GM12875 (cell line): Measurements from ENCODE around the gene SGCG.

Experiments used
- H3K4me3 ChIP-seq: one replicate; pipeline ENCODE4 v1.5.1; 2011; ENCODE audit warnings: low read depth, low read length, control low read depth
- TF ChIP-seq, protein P1 (sequence below): IDR thresholded peaks from 2 replicates; pipeline ENCODE4 v1.5.1; 2011; ENCODE audit warnings: low read depth, mild to moderate bottlenecking, control low read depth, inconsistent platforms, low read length, moderate library complexity, borderline replicate concordance; ENCODE audit not compliant: insufficient read depth

Gene SGCG

DNA sequence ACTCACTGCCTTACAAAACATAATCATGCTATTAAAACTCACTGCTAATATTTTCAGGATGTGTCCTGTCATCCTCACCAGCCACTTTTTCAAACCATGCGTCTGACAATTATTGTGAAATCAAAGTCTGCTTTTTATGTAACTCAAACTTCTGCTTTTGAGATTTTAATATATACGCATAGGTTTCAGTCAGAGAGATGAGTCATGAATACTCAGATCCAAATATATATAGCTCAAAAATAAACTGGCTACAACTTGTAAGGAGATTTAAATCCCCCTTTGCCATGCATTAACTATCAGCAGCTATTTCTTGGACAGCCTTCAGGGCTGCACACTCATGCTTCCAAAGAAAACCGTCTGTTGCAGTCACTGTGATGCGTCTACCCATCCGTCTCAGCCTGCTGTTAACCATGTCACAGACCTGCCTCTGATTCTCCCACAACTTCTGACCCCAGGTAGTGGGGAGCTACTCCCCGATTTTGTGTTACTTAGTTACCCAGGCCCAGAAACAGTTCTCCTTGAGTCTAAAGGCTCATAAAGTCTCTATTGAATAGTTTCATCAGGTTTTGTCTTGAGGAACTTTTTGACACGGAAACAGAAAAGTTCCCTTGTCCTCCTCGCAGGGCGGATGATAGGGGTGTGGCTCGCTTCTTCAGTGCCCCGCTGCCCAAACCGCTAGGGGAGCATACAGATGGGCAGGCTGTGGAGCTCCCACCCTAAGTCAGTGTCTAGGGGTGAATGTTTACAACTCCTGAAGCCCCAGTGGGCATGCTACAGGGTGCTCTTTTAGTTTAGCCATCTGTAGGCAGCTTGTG is 33.8 kb upstream of the SGCG start:
- TF ChIP-seq, protein P1, sequence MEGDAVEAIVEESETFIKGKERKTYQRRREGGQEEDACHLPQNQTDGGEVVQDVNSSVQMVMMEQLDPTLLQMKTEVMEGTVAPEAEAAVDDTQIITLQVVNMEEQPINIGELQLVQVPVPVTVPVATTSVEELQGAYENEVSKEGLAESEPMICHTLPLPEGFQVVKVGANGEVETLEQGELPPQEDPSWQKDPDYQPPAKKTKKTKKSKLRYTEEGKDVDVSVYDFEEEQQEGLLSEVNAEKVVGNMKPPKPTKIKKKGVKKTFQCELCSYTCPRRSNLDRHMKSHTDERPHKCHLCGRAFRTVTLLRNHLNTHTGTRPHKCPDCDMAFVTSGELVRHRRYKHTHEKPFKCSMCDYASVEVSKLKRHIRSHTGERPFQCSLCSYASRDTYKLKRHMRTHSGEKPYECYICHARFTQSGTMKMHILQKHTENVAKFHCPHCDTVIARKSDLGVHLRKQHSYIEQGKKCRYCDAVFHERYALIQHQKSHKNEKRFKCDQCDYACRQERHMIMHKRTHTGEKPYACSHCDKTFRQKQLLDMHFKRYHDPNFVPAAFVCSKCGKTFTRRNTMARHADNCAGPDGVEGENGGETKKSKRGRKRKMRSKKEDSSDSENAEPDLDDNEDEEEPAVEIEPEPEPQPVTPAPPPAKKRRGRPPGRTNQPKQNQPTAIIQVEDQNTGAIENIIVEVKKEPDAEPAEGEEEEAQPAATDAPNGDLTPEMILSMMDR = no peak
- H3K4me3 ChIP-seq = no peak overlapping the region

DNA sequence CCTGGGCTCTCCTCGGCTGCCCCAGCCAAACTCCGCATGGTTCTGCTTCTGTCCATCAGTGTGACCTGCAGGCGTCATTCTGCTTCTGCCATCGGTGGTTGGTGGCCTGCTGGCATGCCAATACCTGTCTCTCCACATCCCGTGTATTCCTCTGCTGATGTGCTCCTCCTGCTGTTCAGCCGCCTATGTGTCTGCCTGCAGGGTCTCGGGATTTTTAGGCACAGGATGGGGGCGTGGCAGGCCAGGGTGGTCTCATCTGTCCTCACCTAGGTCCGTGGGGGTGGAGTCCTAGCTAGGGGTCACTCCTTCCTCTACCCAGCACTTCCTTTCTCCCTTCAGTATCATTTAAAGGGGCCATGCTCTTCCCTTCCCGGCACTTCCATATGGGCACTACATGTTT is 33.0 kb upstream of the SGCG start:
- H3K4me3 ChIP-seq = no peak overlapping the region
- TF ChIP-seq, protein P1 = no peak

DNA sequence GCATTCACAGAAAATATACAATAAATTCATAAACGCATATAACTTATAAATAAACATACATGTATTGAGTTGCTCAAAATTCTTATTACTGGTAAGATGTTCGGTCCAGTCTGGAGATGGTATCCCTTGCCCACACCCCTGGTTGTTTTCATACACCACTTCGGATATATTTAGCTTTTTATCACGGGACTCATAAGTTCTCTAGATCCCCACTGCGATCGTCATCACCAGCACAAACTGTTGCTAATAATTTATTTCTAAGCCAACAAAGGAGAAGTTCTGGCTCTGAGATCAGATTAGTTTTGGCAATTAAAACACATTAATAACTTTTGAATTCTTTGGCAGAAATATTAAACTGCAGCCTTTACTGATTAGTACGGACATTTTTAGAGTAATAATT is 23.0 kb upstream of the SGCG start:
- no peak overlapping the region for H3K4me3 ChIP-seq
- TF ChIP-seq, protein P1 = no peak

DNA sequence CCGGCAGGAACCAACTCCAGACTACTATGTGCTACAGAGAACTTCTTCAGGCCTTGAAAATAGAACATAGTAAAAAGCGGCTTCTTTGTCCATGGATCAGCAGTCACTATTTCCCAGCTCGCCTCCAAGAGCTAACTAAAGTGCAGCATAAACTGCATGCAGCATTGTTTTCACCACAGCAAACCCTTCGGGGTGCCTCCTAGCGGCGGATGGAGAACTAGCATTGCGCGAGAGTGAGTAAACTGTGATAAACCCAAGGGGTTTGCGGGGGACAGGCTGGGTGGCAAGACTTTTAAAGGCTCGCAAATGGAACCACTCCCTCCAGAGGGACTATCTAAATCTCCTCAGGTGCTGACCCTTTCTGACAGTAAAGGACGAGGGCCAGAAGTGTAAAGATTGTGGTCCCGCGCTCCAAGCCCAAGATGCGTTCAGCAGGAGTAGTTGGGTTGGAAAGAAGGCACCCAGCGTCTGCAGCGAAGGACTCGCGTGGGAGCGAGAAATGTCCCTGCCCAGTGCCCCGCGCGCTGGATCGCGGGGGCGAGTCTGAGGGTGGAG is 21.5 kb upstream of the SGCG start:
- H3K4me3 ChIP-seq = no peak overlapping the region
- TF ChIP-seq, protein P1 = peak; percentile 65; the same call in 1 of the 2 replicates

DNA sequence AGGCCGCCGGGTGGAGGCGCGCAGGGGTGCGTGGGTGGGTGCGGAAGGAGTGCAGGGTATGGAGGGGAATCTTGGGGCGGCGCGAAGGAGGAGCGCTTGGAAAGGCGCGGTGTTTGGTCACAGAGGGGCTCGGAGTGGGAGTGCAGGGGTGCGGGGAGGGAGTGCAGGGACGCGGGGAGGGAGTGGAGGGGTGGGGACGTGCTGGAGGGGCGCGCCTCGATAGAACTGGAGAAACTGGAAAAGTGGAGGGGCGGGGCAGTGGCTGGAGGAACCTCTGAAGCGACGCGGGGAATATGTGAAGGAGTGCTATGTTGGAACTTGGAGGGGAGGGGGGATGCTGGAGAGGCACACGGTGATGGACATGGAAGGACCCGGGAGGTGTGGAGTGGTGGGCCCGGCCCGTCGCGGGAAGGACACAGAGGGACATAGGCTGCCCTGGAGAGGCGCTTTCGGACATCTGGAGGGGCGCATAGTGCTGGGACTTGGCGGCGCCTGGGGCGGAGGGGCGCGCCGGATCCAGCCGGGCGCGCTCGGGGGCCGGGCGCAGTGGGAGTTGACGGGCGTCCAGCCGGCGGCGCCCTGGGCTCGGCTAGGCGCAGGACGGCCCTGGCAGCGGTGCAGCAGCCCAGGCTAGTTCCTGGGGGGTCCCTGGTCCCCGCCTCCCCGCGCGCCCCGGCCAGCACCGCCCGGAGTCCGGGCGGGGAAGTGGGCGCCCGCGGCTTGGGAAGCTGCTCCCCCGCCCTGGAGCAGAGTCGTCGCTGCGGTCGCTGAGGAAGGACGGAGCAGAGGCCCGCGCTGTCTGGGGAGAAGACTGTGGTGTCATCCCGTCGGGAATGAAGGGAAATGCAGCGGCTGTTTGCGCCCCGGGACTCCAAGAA is 20.8 kb upstream of the SGCG start:
- TF ChIP-seq, protein P1 = no peak
- H3K4me3 ChIP-seq = no peak overlapping the region

DNA sequence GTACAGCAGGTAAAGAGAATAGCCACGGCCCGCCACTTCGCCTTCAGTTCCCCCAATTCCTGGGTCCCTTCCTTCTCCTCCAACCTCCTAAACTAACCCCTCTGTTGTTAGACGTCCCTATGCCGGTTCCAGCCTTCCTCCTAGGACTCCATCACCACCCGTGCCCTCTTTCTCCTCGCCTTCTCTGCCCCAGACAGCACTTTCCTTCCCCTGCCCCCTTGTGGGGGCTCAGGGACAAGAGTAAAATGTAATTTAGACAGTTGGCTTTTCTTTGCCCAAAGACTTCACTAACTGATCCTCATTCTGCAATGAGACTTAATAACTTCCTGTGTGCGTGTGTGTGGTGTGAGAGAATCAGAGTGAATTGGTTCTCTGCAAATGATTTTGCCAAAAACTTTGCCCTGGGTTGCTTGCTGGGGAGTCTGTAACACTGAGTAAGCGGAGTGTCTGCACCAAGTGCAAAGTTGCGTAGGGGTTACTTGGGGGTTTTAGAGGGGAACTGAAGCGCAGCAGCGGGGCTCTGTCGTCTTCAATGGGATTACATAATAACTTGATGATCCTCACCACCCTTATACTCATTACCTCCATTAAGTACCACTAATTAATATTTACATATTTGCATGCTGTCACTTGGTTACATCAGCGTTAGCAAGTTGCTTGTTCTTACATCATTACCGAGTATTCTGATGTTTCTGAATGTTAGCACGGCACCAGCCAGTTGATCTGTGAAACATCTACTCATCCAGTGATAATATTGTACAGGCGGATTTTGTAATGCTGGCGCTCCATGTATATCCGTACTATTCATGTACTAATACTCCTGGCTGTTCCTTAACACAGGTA is 19.9 kb upstream of the SGCG start:
- H3K4me3 ChIP-seq = no peak overlapping the region
- TF ChIP-seq, protein P1 = no peak
